Measurements from ENCODE around the gene HSPG2. TPM values are rescaled to one million over a fixed set of nuclear protein-coding genes. Genes with fewer than 3 reads are reported as not detected.

HSPG2 gene
- total RNA-seq, 2 donors from 2014 or later: 684 to 846 TPM

DNA sequence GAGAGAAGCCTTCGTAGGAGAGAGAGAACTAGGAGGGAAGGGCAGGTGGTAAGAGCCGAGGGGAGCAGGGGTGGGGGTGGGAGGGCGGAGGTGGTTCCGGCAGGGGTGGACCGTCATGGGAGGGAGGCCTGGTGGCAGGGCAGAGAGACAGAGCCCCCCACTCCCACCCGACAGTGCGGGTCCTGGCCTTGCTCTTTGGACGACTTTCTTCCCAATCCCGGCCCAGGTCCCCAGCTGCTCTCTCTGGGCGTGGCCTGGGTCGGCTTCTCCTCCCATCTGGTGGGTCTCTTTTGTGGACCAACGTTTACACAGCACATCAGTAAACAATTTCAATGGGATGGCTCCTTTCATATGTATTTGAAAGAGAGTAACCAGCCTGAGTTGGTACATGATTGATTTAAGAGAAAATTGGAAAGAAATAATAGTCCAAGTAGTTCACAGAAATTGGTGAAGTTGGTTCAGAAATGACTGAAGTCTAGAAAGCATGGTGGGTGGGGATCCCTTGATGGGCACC is 68.1 kb downstream of the HSPG2 start:
- ATAC-seq (ENCODE audit: insufficient number of reproducible peaks, low FRiP score, low read depth): no peak
- Histone ChIP-seq H3K4me1 (ENCODE audit: control insufficient read depth in 1 of 2, low read depth in 2 of 2) (peaks cover 8 to 34% of the 10 kb centered on the region in 2 donors), H3K27me3 (replicated peaks; ENCODE audit: insufficient read depth) (no peaks in the 10 kb centered on the region)

DNA sequence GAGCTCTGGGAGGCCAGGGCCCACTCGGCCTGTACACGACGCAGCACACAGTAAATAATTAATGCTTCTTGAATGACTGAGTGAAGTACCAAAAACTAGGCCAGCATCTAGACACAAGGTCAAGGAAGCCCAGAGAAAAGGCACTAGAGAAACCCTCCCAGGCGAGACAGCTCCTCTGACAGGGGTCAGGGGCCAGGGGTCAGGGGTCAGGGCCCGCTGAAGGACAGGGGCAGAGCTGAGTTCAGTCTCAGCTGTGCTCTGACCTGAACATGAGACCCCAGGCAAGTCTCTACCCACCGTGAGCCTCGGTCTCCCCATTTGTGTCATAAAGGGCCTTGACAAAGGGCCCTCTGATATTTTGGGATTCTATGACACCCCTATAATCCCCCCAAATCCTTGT is 68.6 kb downstream of the HSPG2 start:
- H3K27ac ChIP-seq: peak overlapping the region in 1 of 2 donors; percentile 59

More for the DNA sequence above, 68.1 kb downstream of the HSPG2 start:
- no peak for DNase-seq (ENCODE audit: low spot score)
- H3K36me3 ChIP-seq: peaks cover 73% of the 10 kb centered on the region
- TF ChIP-seq, protein P1, sequence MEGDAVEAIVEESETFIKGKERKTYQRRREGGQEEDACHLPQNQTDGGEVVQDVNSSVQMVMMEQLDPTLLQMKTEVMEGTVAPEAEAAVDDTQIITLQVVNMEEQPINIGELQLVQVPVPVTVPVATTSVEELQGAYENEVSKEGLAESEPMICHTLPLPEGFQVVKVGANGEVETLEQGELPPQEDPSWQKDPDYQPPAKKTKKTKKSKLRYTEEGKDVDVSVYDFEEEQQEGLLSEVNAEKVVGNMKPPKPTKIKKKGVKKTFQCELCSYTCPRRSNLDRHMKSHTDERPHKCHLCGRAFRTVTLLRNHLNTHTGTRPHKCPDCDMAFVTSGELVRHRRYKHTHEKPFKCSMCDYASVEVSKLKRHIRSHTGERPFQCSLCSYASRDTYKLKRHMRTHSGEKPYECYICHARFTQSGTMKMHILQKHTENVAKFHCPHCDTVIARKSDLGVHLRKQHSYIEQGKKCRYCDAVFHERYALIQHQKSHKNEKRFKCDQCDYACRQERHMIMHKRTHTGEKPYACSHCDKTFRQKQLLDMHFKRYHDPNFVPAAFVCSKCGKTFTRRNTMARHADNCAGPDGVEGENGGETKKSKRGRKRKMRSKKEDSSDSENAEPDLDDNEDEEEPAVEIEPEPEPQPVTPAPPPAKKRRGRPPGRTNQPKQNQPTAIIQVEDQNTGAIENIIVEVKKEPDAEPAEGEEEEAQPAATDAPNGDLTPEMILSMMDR (IDR thresholded peaks at IDR 0.05): no peak
- peak overlapping the region; percentile 59 to 80 for H3K27ac ChIP-seq
- no peaks in the 10 kb centered on the region for H3K9me3 ChIP-seq
- no peak overlapping the region for H3K4me3 ChIP-seq

DNA sequence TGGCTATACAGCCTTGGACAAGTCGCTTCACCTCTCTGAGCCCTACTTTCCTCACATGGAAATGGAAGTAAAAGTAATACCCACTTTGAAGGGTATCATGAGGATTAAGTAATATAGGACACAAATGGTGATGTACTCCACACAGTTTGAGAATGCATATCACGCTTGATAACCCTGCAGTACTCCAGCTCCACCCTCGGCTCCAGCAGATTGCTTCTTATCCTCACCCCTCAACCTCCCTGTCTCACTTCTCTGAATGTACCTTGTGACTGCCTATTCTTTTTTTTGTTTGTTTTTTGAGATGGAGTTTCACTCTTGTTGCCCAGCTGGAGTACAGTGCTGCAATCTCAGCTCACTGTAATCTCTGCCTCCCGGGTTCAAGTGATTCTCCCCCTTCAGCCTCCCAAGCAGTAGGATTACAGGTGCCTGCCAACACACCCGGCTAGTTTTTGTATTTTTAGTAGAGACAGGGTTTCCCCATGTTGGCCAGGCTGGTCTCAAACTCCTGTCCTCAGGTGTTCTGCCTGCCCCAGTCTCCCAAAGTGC is 69.6 kb downstream of the HSPG2 start:
- H3K4me1 ChIP-seq (ENCODE audit: control insufficient read depth in 1 of 2, low read depth in 2 of 2): peaks cover 8 to 25% of the 10 kb centered on the region in 2 donors
- no peak overlapping the region for H3K4me3 ChIP-seq
- peaks cover 61% of the 10 kb centered on the region for H3K36me3 ChIP-seq
- H3K27ac ChIP-seq: peak overlapping the region in 1 of 2 donors; percentile 59
- no peaks in the 10 kb centered on the region for H3K27me3 ChIP-seq (replicated peaks; ENCODE audit: insufficient read depth)
- TF ChIP-seq, protein P1 (IDR thresholded peaks at IDR 0.05): no peak
- no peaks in the 10 kb centered on the region for H3K9me3 ChIP-seq
- ATAC-seq (ENCODE audit: insufficient number of reproducible peaks, low FRiP score, low read depth) (no peak), DNase-seq (ENCODE audit: low spot score) (no peak)

More for the DNA sequence above, 68.6 kb downstream of the HSPG2 start:
- ATAC-seq (ENCODE audit: insufficient number of reproducible peaks, low FRiP score, low read depth) (no peak), DNase-seq (ENCODE audit: low spot score) (no peak)
- peaks cover 8 to 34% of the 10 kb centered on the region in 2 donors for H3K4me1 ChIP-seq (ENCODE audit: control insufficient read depth in 1 of 2, low read depth in 2 of 2)
- H3K36me3 ChIP-seq: peaks cover 70% of the 10 kb centered on the region
- no peaks in the 10 kb centered on the region for H3K27me3 ChIP-seq (replicated peaks; ENCODE audit: insufficient read depth)
- TF ChIP-seq, protein P1 (IDR thresholded peaks at IDR 0.05): no peak
- no peaks in the 10 kb centered on the region for H3K9me3 ChIP-seq
- H3K4me3 ChIP-seq: no peak overlapping the region

DNA sequence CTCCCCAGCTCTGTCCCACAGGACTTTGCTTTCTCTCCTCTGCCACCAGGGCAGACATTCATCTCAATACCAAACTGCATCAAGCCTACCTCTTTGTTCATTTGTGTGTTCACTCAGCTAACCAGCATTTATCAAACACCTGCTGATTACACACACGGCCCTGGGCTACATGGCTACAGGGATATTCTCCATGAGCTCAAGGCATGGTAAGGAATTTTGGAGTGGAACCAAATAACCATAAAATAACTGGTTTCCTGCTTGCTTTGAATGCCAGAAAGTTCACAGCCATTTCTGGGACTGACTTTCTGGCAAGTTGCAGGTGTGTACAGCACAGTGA is 70.4 kb downstream of the HSPG2 start:
- Histone ChIP-seq H3K27me3 (replicated peaks; ENCODE audit: insufficient read depth) (no peaks in the 10 kb centered on the region), H3K36me3 (peaks cover 65% of the 10 kb centered on the region), H3K27ac (no peak overlapping the region), H3K4me3 (no peak overlapping the region), H3K4me1 (ENCODE audit: control insufficient read depth in 1 of 2, low read depth in 2 of 2) (peaks cover 8 to 18% of the 10 kb centered on the region in 2 donors), H3K9me3 (no peaks in the 10 kb centered on the region)
- ATAC-seq (ENCODE audit: insufficient number of reproducible peaks, low FRiP score, low read depth) (no peak), DNase-seq (ENCODE audit: low spot score) (no peak)
- TF ChIP-seq, protein P1 (IDR thresholded peaks at IDR 0.05): no peak

DNA sequence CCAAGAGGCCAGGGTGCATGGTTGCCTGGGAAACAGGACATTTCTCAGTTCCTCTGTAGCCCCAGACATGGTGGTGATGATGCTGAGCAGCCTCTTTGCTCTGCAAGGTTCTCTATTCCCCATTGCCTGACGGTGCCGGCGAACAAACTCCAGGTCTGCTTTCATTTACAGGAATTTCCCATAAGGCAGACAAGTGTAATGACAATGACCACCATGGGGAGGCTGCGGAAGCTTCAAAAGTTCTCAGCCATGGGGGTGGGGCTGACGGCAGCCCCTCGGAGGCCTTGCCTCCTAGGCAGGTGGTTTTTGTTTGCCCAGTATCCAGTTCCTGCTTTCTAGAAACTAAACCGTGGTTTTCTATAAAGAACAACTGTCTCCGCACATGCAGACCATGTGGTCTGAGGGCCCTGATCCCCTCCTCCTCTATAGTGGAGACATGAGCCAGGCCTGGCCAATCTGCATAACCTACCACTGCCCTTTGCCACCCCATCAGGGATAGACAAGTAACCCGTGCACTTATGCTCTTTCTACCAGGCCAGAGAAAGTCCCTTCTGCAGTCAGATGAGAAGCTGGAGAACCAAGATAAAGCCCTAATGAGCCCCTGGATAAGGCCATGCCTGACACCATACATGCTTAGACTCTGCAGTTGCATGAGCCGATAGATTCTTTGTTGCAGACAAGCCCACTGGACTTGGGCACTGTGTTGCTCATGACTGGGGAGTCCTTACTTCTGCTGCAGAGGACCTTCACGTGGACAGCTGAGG is 71.0 kb downstream of the HSPG2 start:
- peak overlapping the region in 1 of 2 donors; percentile 28 for H3K27ac ChIP-seq
- DNase-seq (ENCODE audit: low spot score): no peak
- ATAC-seq (ENCODE audit: insufficient number of reproducible peaks, low FRiP score, low read depth): no peak
- H3K36me3 ChIP-seq: peaks cover 66% of the 10 kb centered on the region
- H3K9me3 ChIP-seq: no peaks in the 10 kb centered on the region
- no peaks in the 10 kb centered on the region for H3K27me3 ChIP-seq (replicated peaks; ENCODE audit: insufficient read depth)
- H3K4me3 ChIP-seq: no peak overlapping the region
- TF ChIP-seq, protein P1 (IDR thresholded peaks at IDR 0.05): no peak
- H3K4me1 ChIP-seq (ENCODE audit: control insufficient read depth in 1 of 2, low read depth in 2 of 2): peaks cover 8 to 18% of the 10 kb centered on the region in 2 donors

Data from thoracic aorta (tissue), 2 donors.